Measurements from ENCODE around the gene KRT3. TPM values are rescaled to one million over a fixed set of nuclear protein-coding genes. Genes with fewer than 3 reads are reported as not detected.

Gene KRT3
- total RNA-seq, 1 donor from 2014 or later: 0.09 TPM

DNA sequence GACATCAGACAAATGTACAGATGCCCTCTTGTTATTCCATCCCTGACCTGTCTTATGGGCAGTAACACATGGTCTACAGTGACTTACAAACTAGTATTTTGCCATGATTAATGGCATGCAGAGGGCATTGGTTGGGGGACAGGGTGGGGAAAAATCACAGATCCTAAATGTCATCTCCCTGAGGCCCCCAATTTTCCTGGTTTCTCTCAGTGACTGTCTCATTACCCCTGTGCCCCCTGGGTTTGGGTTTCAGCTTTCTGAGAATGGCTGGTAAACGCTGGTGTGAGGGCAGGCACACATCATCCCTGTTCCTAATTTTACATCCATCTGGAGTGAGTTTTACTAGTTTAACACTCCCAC is 28.9 kb downstream of the KRT3 start:
- H3K27me3 Mint-ChIP-seq (ENCODE audit: low read depth, unreplicated experiment): peaks cover 56% of the 10 kb centered on the region

DNA sequence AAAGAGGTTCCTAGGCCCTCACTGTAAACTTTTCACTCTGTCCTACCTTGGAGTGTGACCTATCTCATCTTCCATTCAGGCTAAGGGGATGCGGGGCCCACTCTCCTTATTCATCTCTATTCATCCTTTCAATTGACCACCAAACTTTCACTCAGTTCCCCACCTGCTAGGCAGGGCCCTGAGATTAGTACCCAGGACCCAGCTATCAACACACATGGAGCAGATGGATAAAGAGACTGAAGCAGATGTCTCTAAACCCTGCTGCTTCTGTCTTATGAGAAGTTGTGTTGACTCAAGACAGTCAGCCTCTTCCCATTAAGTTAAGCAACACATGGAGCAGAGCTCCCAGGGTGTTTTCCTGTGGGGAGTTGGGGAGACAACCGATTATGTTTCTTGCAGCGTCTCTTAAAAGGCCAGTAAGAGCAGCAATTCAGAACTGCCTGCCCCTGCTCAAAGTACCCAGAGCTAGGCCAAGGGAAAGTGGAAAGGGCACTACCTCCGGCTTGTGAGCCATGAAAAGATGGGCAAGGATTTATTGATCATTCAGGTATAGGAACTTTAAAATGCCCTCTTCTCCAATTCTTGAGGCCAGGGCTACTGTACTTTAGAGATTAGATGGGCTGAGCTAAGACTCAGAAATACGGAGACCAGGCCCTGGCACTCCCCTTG is 29.4 kb downstream of the KRT3 start:
- H3K9me3 Mint-ChIP-seq (ENCODE audit: unreplicated experiment): peaks cover 17% of the 10 kb centered on the region
- Histone ChIP-seq H3K9ac (ENCODE audit: low read length) (no peak overlapping the region), H3K4me3 (ENCODE audit: insufficient read depth, low read depth, low read length) (no peak overlapping the region), H3K27me3 (ENCODE audit: insufficient read depth, low read length) (peaks cover 18% of the 10 kb centered on the region), H3K4me2 (ENCODE audit: low read length) (no peak overlapping the region), H3K79me2 (ENCODE audit: insufficient read depth, low read length) (no peaks in the 10 kb centered on the region), H3K9me3 (ENCODE audit: insufficient read depth, low read depth, low read length) (no peaks in the 10 kb centered on the region), H3K4me1 (ENCODE audit: insufficient read depth, low read length) (no peaks in the 10 kb centered on the region), H2AFZ (ENCODE audit: low read depth, low read length) (no peak overlapping the region), H3K36me3 (ENCODE audit: insufficient read depth, low read length) (no peaks in the 10 kb centered on the region), H4K20me1 (ENCODE audit: insufficient read depth, low read length) (no peaks in the 10 kb centered on the region), H3K27ac (ENCODE audit: low read depth, low read length) (no peak overlapping the region)
- no peak for FAIRE-seq
- H3K27ac Mint-ChIP-seq (ENCODE audit: unreplicated experiment): no peak overlapping the region
- no peaks in the 10 kb centered on the region for H3K36me3 Mint-ChIP-seq (ENCODE audit: low read depth, unreplicated experiment)
- TF ChIP-seq EZH2 (IDR thresholded peaks at IDR 0.05; ENCODE audit: insufficient read depth, low read length): no peak
- no peak for TF ChIP-seq CTCF (IDR thresholded peaks at IDR 0.05; ENCODE audit: insufficient read depth, low read depth, low read length)
- H3K4me1 Mint-ChIP-seq (ENCODE audit: low read depth, unreplicated experiment): no peaks in the 10 kb centered on the region
- H3K4me3 Mint-ChIP-seq (ENCODE audit: unreplicated experiment): no peak overlapping the region
- no peak for DNase-seq (ENCODE audit: low read depth)
- H3K27me3 Mint-ChIP-seq (ENCODE audit: low read depth, unreplicated experiment): peaks cover 55% of the 10 kb centered on the region

More for the DNA sequence above, 28.9 kb downstream of the KRT3 start:
- Histone ChIP-seq H3K36me3 (ENCODE audit: insufficient read depth, low read length) (no peaks in the 10 kb centered on the region), H3K27ac (ENCODE audit: low read depth, low read length) (no peak overlapping the region), H4K20me1 (ENCODE audit: insufficient read depth, low read length) (no peaks in the 10 kb centered on the region), H3K79me2 (ENCODE audit: insufficient read depth, low read length) (no peaks in the 10 kb centered on the region), H3K4me3 (ENCODE audit: insufficient read depth, low read depth, low read length) (no peak overlapping the region), H3K27me3 (ENCODE audit: insufficient read depth, low read length) (peaks cover 18% of the 10 kb centered on the region), H3K4me2 (ENCODE audit: low read length) (no peak overlapping the region), H3K9ac (ENCODE audit: low read length) (no peak overlapping the region), H2AFZ (ENCODE audit: low read depth, low read length) (no peak overlapping the region), H3K4me1 (ENCODE audit: insufficient read depth, low read length) (no peaks in the 10 kb centered on the region), H3K9me3 (ENCODE audit: insufficient read depth, low read depth, low read length) (no peaks in the 10 kb centered on the region)
- no peak for DNase-seq (ENCODE audit: low read depth)
- Mint-ChIP-seq H3K4me3 (ENCODE audit: unreplicated experiment) (no peak overlapping the region), H3K9me3 (ENCODE audit: unreplicated experiment) (peaks cover 15% of the 10 kb centered on the region), H3K36me3 (ENCODE audit: low read depth, unreplicated experiment) (no peaks in the 10 kb centered on the region), H3K4me1 (ENCODE audit: low read depth, unreplicated experiment) (no peaks in the 10 kb centered on the region), H3K27ac (ENCODE audit: unreplicated experiment) (no peak overlapping the region)
- TF ChIP-seq CTCF (IDR thresholded peaks at IDR 0.05; ENCODE audit: insufficient read depth, low read depth, low read length) (no peak), EZH2 (IDR thresholded peaks at IDR 0.05; ENCODE audit: insufficient read depth, low read length) (no peak)
- no peak for FAIRE-seq

GRCh38 chr12:52765702-52766101 is 30.2 kb downstream of the KRT3 start:
- peaks cover 21% of the 10 kb centered on the region for H3K9me3 Mint-ChIP-seq (ENCODE audit: unreplicated experiment)
- Histone ChIP-seq H2AFZ (ENCODE audit: low read depth, low read length) (no peak overlapping the region), H3K4me3 (ENCODE audit: insufficient read depth, low read depth, low read length) (no peak overlapping the region), H3K27ac (ENCODE audit: low read depth, low read length) (no peak overlapping the region), H3K36me3 (ENCODE audit: insufficient read depth, low read length) (no peaks in the 10 kb centered on the region), H3K4me2 (ENCODE audit: low read length) (no peak overlapping the region), H3K9ac (ENCODE audit: low read length) (no peak overlapping the region), H3K27me3 (ENCODE audit: insufficient read depth, low read length) (peaks cover 14% of the 10 kb centered on the region), H3K79me2 (ENCODE audit: insufficient read depth, low read length) (no peaks in the 10 kb centered on the region), H3K9me3 (ENCODE audit: insufficient read depth, low read depth, low read length) (no peaks in the 10 kb centered on the region), H4K20me1 (ENCODE audit: insufficient read depth, low read length) (no peaks in the 10 kb centered on the region), H3K4me1 (ENCODE audit: insufficient read depth, low read length) (no peaks in the 10 kb centered on the region)
- TF ChIP-seq CTCF (IDR thresholded peaks at IDR 0.05; ENCODE audit: insufficient read depth, low read depth, low read length) (no peak), EZH2 (IDR thresholded peaks at IDR 0.05; ENCODE audit: insufficient read depth, low read length) (no peak)
- FAIRE-seq (no peak), DNase-seq (ENCODE audit: low read depth) (no peak)
- no peaks in the 10 kb centered on the region for H3K36me3 Mint-ChIP-seq (ENCODE audit: low read depth, unreplicated experiment)
- H3K27ac Mint-ChIP-seq (ENCODE audit: unreplicated experiment): no peak overlapping the region
- H3K27me3 Mint-ChIP-seq (ENCODE audit: low read depth, unreplicated experiment): peaks cover 51% of the 10 kb centered on the region
- H3K4me1 Mint-ChIP-seq (ENCODE audit: low read depth, unreplicated experiment): no peaks in the 10 kb centered on the region
- no peak overlapping the region for H3K4me3 Mint-ChIP-seq (ENCODE audit: unreplicated experiment)

Measured in astrocyte (in vitro differentiated cells and primary cell).